BLaER1 (cell line): ENCODE data around the gene DNAH10.
"Not testable (repeated sequence)": the region's sequence is repeated elsewhere in the genome, so short reads cannot be mapped to it uniquely, and the experiment has no call there.

ENCODE experiments used
- H3K27ac ChIP-seq: shearing (Covaris generic); formaldehyde crosslinking; 2 replicates; pipeline ENCODE4 v1.8.1; 2022
- H3K27me3 ChIP-seq: shearing (Covaris generic); formaldehyde crosslinking; 2 replicates; pipeline ENCODE4 v1.8.1; 2022
- H3K36me3 ChIP-seq: shearing (Covaris generic); formaldehyde crosslinking; 2 replicates; pipeline ENCODE4 v1.8.1; 2022
- H3K4me1 ChIP-seq: shearing (Covaris generic); formaldehyde crosslinking; 2 replicates; pipeline ENCODE4 v1.8.1; 2022
- H3K4me2 ChIP-seq: shearing (Covaris generic); formaldehyde crosslinking; 2 replicates; pipeline ENCODE4 v1.8.1; 2022
- H3K4me3 ChIP-seq: shearing (Covaris generic); formaldehyde crosslinking; 2 replicates; pipeline ENCODE4 v1.8.1; 2022
- H3K9ac ChIP-seq: shearing (Covaris generic); formaldehyde crosslinking; 2 replicates; pipeline ENCODE4 v1.8.1; 2022
- H3K9me3 ChIP-seq: shearing (Covaris generic); formaldehyde crosslinking; 2 replicates; pipeline ENCODE4 v1.8.1; 2022
- H4K20me1 ChIP-seq: shearing (Covaris generic); formaldehyde crosslinking; 2 replicates; pipeline ENCODE4 v1.8.1; 2022
- Cebpa-rat ChIP-seq: shearing (Covaris generic); IDR thresholded peaks from 2 replicates; pipeline ENCODE4 v1.8.1; 2022

Gene DNAH10

DNA sequence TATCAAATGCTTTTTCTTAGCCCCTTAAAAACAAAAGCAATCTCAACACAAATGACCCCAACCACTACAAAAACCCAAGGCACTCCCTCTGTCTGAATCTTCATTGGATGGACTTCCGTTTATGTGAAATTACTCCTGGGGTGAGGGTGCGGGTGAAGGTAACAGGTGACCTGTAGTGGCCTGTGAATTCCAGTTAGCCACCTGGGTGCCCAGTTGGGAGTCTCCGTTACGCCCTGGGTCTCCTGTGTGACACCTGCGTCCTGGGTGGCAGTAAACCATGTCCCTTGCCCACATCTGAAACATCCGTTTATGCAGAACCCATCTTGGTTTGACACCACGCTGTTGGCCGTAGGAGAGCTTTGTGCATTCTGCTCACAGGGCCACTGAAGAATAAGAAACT is 148.0 kb downstream of the DNAH10 start:
- peaks cover 10% of the 10 kb centered on the region; the same call in 1 of the 2 replicates for H3K4me1 ChIP-seq
- H3K27ac ChIP-seq, result no peak overlapping the region
- no peak overlapping the region for H3K9ac ChIP-seq
- no peaks in the 10 kb centered on the region for H3K36me3 ChIP-seq
- no peaks in the 10 kb centered on the region for H4K20me1 ChIP-seq
- H3K4me2 ChIP-seq, result no peak overlapping the region
- TF ChIP-seq Cebpa-rat, result no peak
- H3K27me3 ChIP-seq, result no peaks in the 10 kb centered on the region
- no peak overlapping the region for H3K4me3 ChIP-seq
- H3K9me3 ChIP-seq, result no peaks in the 10 kb centered on the region

DNA sequence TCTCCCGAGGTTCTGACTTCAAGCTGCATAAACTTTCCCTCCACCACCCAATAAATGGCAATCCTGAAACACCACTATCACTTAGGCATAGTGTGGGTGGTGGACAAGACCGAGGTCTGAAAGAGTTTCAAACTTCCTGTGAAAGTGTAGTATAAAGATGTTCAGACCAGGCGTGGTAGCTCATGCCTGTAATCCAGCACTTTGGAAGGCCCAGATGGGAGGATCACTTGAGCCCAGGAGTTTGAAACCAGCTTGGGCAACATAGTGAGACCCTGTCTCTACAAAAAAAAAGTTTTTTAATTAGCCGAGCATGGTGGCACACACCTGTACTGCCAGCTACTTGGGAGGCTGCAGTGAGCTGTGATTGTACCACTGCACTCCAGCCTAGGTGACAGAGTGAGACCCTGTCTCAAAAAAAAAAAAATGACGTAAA is 148.7 kb downstream of the DNAH10 start:
- Histone ChIP-seq H3K27me3 (no peaks in the 10 kb centered on the region), H3K4me2 (no peak overlapping the region), H3K4me1 (peaks cover 10% of the 10 kb centered on the region; the same call in 1 of the 2 replicates), H3K36me3 (no peaks in the 10 kb centered on the region), H3K9me3 (no peaks in the 10 kb centered on the region), H3K9ac (no peak overlapping the region), H3K4me3 (no peak overlapping the region), H4K20me1 (no peaks in the 10 kb centered on the region), H3K27ac (no peak overlapping the region)
- no peak for TF ChIP-seq Cebpa-rat

DNA sequence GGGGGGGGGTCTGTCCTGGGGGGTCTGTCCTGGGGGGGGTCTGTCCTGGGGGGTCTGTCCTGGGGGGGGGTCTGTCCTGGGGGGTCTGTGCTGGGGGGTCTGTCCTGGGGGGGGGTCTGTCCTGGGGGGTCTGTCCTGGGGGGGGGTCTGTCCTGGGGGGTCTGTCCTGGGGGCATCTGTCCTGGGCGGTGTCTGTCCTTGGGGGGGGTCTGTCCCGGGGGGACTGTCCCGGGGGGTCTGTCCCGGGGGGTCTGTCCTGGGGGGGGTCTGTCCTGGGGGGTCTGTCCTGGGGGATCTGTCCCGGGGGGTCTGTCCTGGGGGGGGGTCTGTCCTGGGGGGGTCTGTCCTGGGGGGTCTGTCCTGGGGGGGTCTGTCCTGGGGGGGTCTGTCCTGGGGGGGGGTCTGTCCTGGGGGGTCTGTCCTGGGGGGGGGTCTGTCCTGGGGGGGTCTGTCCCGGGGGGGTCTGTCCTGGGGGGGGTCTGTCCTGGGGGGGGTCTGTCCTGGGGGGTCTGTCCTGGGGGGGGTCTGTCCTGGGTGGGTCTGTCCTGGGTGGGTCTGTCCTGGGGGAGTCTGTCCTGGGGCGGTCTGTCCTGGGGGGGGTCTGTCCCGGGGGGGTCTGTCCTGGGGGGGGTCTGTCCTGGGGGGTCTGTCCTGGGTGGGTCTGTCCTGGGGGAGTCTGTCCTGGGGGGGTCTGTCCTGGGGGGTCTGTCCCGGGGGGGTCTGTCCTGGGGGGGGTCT is 149.7 kb downstream of the DNAH10 start:
- not testable (repeated sequence) for H4K20me1 ChIP-seq, H3K9me3 ChIP-seq, H3K27ac ChIP-seq, H3K4me1 ChIP-seq, H3K27me3 ChIP-seq, H3K4me3 ChIP-seq, H3K36me3 ChIP-seq, H3K4me2 ChIP-seq, H3K9ac ChIP-seq

DNA sequence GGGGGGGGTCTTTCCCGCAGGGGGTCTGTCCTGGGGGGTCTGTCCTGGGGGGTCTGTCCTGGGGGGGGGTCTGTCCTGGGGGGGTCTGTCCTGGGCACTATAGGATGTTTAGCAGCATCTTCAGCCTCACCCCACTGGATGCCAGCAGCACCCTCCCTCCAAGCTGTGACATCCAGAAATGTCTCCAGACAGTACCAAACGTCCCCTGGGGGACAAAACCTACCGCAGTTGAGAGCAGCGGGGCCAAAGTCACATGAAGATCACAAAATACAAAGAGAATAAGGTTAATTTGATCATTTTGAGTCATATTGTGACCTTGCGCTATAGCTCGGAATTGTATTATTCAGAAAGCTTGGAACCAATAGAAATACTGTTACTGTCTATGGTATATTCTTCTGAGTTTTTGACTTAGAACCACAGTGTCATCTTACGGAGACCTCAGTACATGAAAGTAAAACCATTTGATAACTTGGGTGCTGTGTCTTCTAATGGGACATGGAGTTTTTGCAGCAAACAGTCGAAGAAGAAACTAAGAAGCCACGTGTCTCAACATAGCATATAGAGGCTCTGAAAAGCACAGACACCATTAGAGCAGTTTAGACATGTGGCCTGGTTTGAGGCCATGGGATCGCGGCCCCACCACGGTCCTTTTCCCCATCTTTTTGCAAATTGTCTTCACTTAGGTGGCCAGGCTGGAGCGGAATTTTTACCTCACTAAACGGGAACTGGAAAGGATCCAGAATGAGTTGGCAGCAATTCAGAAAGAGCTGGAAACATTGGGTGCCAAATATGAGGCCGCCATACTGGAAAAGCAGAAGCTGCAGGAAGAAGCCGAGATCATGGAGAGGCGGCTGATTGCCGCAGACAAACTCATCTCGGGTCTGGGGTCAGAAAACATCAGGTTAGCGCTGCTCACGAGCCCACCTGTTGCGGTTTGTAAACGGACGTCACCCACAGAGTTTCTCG is 150.6 kb downstream of the DNAH10 start:
- H3K4me3 ChIP-seq, result no peak overlapping the region
- H3K9me3 ChIP-seq, result no peaks in the 10 kb centered on the region
- no peak for TF ChIP-seq Cebpa-rat
- no peaks in the 10 kb centered on the region for H3K27me3 ChIP-seq
- no peaks in the 10 kb centered on the region for H4K20me1 ChIP-seq
- peaks cover 10% of the 10 kb centered on the region; the same call in 1 of the 2 replicates for H3K4me1 ChIP-seq
- no peak overlapping the region for H3K4me2 ChIP-seq
- no peaks in the 10 kb centered on the region for H3K36me3 ChIP-seq
- no peak overlapping the region for H3K9ac ChIP-seq
- no peak overlapping the region for H3K27ac ChIP-seq

DNA sequence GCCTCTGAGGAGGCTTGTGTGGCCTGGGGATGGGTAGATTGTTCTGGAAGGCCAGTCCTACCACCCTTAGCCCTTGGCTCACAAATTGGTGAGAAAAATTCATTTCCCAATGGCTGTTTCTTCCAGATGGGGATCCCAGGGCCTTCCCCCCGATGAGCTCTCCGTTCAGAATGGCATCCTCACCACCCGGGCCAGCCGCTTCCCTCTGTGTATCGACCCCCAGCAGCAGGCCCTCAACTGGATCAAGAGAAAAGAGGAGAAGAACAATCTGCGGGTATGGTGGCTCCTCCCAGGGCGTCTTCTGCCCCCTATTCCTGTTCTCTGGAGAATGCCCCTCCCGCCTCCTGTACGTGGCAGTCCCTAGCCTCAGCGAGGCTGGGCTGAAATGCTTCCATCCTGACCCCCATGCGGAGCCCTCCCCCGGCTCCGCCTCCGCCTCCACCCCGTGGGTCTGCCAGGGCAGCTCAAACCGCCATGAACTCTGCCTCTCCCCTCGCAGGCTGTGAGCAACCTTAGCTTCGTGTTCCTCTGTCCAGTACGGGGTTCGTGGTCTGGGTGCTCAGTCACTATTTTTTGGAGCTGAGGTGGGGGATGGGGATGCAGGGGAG is 152.7 kb downstream of the DNAH10 start:
- TF ChIP-seq Cebpa-rat, result no peak
- H3K9me3 ChIP-seq, result no peaks in the 10 kb centered on the region

DNA sequence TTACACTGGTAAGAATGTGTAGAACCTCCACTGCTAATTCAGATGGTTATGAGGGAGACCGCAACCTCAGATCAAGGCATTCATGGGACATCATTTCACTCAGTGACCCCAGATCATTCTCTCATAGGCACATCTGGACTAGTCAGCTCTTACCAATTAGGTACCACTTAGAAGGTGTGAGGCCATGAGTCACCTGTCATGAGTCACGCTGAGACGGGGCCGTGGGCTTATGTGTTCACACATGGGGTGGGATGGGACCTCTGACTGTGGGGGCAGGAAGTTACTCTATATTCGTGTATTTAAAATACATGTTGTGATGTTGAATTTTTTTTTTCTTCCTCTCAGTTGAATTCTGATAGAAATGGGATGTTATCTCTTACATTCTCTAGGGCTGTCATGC is 154.6 kb downstream of the DNAH10 start:
- H3K9ac ChIP-seq, result no peak overlapping the region
- H3K27ac ChIP-seq, result no peak overlapping the region
- peaks cover 17% of the 10 kb centered on the region for H3K4me1 ChIP-seq
- no peaks in the 10 kb centered on the region for H3K9me3 ChIP-seq
- no peak overlapping the region for H3K4me2 ChIP-seq
- no peak for TF ChIP-seq Cebpa-rat
- H3K36me3 ChIP-seq, result no peaks in the 10 kb centered on the region
- H3K4me3 ChIP-seq, result no peak overlapping the region
- no peaks in the 10 kb centered on the region for H4K20me1 ChIP-seq
- H3K27me3 ChIP-seq, result no peaks in the 10 kb centered on the region

More for the DNA sequence above, 152.7 kb downstream of the DNAH10 start:
- Histone ChIP-seq H3K27me3 (no peaks in the 10 kb centered on the region), H3K4me3 (no peak overlapping the region), H3K27ac (no peak overlapping the region), H3K36me3 (no peaks in the 10 kb centered on the region), H3K4me1 (peaks cover 12% of the 10 kb centered on the region), H4K20me1 (no peaks in the 10 kb centered on the region), H3K4me2 (no peak overlapping the region), H3K9ac (no peak overlapping the region)

DNA sequence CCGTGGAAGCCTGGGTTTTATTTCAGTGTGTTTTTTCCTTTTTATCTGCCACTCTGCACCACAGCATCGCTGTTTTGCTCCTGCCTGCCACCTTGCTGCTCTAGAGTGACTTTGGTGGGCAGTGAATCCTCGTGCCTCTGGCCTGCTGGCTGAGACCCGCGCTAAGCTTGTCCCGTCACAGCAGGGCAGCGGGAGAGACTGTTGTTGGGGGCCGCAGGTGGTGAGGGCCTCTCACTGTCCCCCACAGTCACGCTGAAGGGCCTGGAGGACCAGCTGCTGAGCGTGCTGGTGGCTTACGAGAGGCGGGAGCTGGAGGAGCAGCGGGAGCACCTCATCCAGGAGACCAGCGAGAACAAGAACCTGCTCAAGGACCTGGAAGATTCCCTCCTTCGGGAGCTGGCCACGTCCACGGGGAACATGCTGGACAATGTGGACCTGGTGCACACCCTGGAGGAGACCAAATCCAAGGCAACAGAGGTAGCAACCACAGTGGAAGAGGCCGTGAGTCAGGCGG is 155.3 kb downstream of the DNAH10 start:
- Histone ChIP-seq H3K36me3 (no peaks in the 10 kb centered on the region), H3K4me1 (peaks cover 19% of the 10 kb centered on the region), H3K27ac (no peak overlapping the region), H3K27me3 (no peaks in the 10 kb centered on the region), H4K20me1 (no peaks in the 10 kb centered on the region), H3K4me2 (no peak overlapping the region), H3K4me3 (no peak overlapping the region), H3K9ac (no peak overlapping the region), H3K9me3 (no peaks in the 10 kb centered on the region)
- no peak for TF ChIP-seq Cebpa-rat

DNA sequence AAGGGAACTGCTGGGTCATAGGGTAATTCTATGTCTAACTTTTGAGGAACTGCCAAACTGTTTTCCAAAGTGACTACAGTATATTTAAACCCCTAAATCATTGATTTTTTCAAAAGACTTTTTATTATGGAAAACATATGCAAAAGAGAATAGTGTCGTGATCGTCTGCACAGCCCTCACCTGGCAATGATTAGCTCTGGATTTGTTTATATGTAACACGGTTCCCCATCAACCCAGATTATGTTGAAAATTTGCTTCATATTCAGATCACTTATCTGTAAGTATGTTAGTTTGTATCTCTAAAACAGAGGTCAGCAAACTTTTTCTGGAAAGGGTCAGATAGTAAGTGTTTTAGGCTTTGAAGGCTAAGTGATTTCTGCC is 157.9 kb downstream of the DNAH10 start:
- Histone ChIP-seq H3K27me3 (no peaks in the 10 kb centered on the region), H3K9ac (no peak overlapping the region), H3K4me3 (no peak overlapping the region), H3K4me2 (no peak overlapping the region), H4K20me1 (no peaks in the 10 kb centered on the region), H3K36me3 (no peaks in the 10 kb centered on the region), H3K9me3 (no peaks in the 10 kb centered on the region), H3K27ac (no peak overlapping the region), H3K4me1 (peaks cover 19% of the 10 kb centered on the region)
- no peak for TF ChIP-seq Cebpa-rat

DNA sequence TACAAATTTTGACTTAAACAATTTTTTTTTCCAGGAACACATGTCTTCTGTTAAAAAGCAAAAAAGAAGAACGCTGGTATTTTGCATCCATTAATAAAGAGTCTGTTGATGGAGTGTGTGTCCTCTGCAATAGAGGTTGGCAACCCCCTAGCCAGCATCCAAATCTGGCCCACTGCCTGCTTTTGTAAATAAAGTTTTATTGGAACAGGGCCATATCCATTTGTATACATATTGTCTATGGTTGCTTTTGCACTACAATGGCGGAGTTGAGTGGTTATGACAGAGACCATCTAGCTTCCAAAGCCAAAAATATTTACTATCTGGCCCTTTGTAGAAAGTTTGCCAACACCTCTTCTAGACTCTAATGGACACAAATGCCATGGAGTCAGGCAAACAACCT is 160.9 kb downstream of the DNAH10 start:
- Histone ChIP-seq H3K27ac (no peak overlapping the region), H3K27me3 (no peaks in the 10 kb centered on the region), H3K4me1 (peaks cover 40% of the 10 kb centered on the region), H4K20me1 (peaks cover 11% of the 10 kb centered on the region), H3K9me3 (no peaks in the 10 kb centered on the region), H3K36me3 (no peaks in the 10 kb centered on the region), H3K9ac (no peak overlapping the region), H3K4me2 (no peak overlapping the region), H3K4me3 (no peak overlapping the region)
- TF ChIP-seq Cebpa-rat, result no peak
